Tibial nerve (tissue), 4 donors: ENCODE data around the gene ZNF497. TPM values are rescaled to one million over a fixed set of nuclear protein-coding genes. Genes with fewer than 3 reads are reported as not detected.
"Not testable (repeated sequence)": the region's sequence is repeated elsewhere in the genome, so short reads cannot be mapped to it uniquely, and the experiment has no call there.

ENCODE experiments used
- DNase-seq, 2 donors: peaks; one replicate each; pipeline ENCODE4 v3.0.0-alpha.2; 2019; ENCODE audit warnings: low spot score in 2 of 2
- H3K27ac ChIP-seq, 4 donors: fragments of 200-600 bp; sonication (generic) in 3 of 4; one replicate each; pipeline ENCODE4 v1.5.1; 2017 to 2019; ENCODE audit warnings: mild to moderate bottlenecking in 1 of 4
- H3K27me3 ChIP-seq, 2 donors: fragments of 200-600 bp; sonication (generic) in 1 of 2; one replicate each; pipeline versions ENCODE4 v1.5.1 to v1.6.0; 2017 to 2019
- H3K36me3 ChIP-seq, 3 donors: fragments of 200-600 bp; sonication (generic); one replicate each; pipeline ENCODE4 v1.5.1; 2018 to 2019
- H3K4me1 ChIP-seq, 4 donors: fragments of 200-600 bp; sonication (generic) in 3 of 4; one replicate each; pipeline ENCODE4 v1.5.1; 2017 to 2019
- H3K4me3 ChIP-seq, 4 donors: fragments of 200-600 bp; sonication (generic) in 3 of 4; one replicate each; pipeline ENCODE4 v1.5.1; 2017 to 2019; ENCODE audit warnings: mild to moderate bottlenecking in 1 of 4, moderate library complexity in 1 of 4
- H3K9me3 ChIP-seq, 4 donors: fragments of 200-600 bp; sonication (generic) in 3 of 4; one replicate each; pipeline ENCODE4 v1.5.1; 2017 to 2019
- CTCF ChIP-seq, 5 experiments: fragments of 200-600 bp in 3 of 5; fragments of 450-650 bp in 2 of 5; sonication (generic) in 3 of 5; IDR thresholded peaks; one replicate each; pipeline ENCODE4 v1.5.1; 2016 to 2019; ENCODE audit warnings: antibody characterized with exemption in 5 of 5, mild to moderate bottlenecking in 3 of 5, moderate library complexity in 2 of 5
- EP300 ChIP-seq, 2 donors: sonication (generic); formaldehyde crosslinking; IDR thresholded peaks; one replicate each; pipeline ENCODE4 v1.6.1; 2017; ENCODE audit warnings: antibody characterized with exemption in 2 of 2, mild to moderate bottlenecking in 1 of 2
- POLR2A ChIP-seq, 2 donors: fragments of 450-650 bp; IDR thresholded peaks; one replicate each; pipeline ENCODE4 v1.6.1; 2017; ENCODE audit warnings: antibody characterized with exemption in 2 of 2, mild to moderate bottlenecking in 2 of 2, moderate library complexity in 2 of 2
- WGBS, 2 donors: methylation state at CpG; one replicate each; pipeline ENCODE4 v1.1.5; 2018; 5-methylcytosine and 5-hydroxymethylcytosine counted together
- total RNA-seq, 4 donors: library from RNA; depleted of rRNA; stranded (reverse); fragments of >200 nt; gene quantifications; one replicate each; pipeline ENCODE4 v1.1.0, GENCODE V29; 2016

Gene ZNF497
- total RNA-seq, 4 donors from 2014 or later: 2.9 to 6.5 (median 3.9) TPM

GRCh38 chr19:58318297-58318696, 44.3 kb downstream of the ZNF497 start:
- Histone ChIP-seq H3K4me3 (no peak overlapping the region), H3K36me3 (peaks cover 0 to 76% (median 8%) of the 10 kb centered on the region in 3 donors), H3K27me3 (no peaks in the 10 kb centered on the region), H3K4me1 (no peaks in the 10 kb centered on the region), H3K27ac (no peak overlapping the region), H3K9me3 (peaks cover 0 to 4% (median 0%) of the 10 kb centered on the region in 4 donors)
- DNase-seq: no peak
- WGBS, 2 donors: 74 to 80% methylated on average over 4 of the region's 4 CpGs
- no peak for TF ChIP-seq POLR2A (IDR thresholded peaks at IDR 0.05)

- Histone ChIP-seq H3K4me1 (no peaks in the 10 kb centered on the region), H3K27me3 (no peaks in the 10 kb centered on the region), H3K4me3 (no peak overlapping the region), H3K36me3 (peaks cover 4 to 76% (median 15%) of the 10 kb centered on the region in 3 donors), H3K9me3 (peaks cover 0 to 4% (median 0%) of the 10 kb centered on the region in 4 donors), H3K27ac (no peak overlapping the region)
- DNase-seq: no peak
- TF ChIP-seq POLR2A (IDR thresholded peaks at IDR 0.05) (no peak), EP300 (IDR thresholded peaks at IDR 0.05) (no peak), CTCF (IDR thresholded peaks at IDR 0.05) (no peak)
- WGBS, 2 donors: 61 to 62% methylated on average over 7 of the region's 7 CpGs
These were observed 45.0 kb downstream of the ZNF497 start for GRCh38 chr19:58317476-58318072.

- H3K4me3 ChIP-seq: no peak overlapping the region
- WGBS, 2 donors: 94 to 100% methylated on average over 2 of the region's 2 CpGs
- H3K36me3 ChIP-seq: peaks cover 5 to 76% (median 23%) of the 10 kb centered on the region in 3 donors
- no peaks in the 10 kb centered on the region for H3K4me1 ChIP-seq
- H3K27me3 ChIP-seq: no peaks in the 10 kb centered on the region
- no peak overlapping the region for H3K27ac ChIP-seq
- DNase-seq: no peak
- peaks cover 0 to 4% (median 0%) of the 10 kb centered on the region in 4 donors for H3K9me3 ChIP-seq
- TF ChIP-seq EP300 (IDR thresholded peaks at IDR 0.05) (no peak), POLR2A (IDR thresholded peaks at IDR 0.05) (no peak), CTCF (IDR thresholded peaks at IDR 0.05) (no peak)
These were observed 47.0 kb downstream of the ZNF497 start for GRCh38 chr19:58315580-58315979.

- Histone ChIP-seq H3K4me1 (peaks cover 0 to 13% (median 4%) of the 10 kb centered on the region in 4 donors), H3K4me3 (no peak overlapping the region), H3K27me3 (no peaks in the 10 kb centered on the region), H3K36me3 (peaks cover 5 to 98% (median 28%) of the 10 kb centered on the region in 3 donors), H3K9me3 (peaks cover 0 to 4% (median 0%) of the 10 kb centered on the region in 4 donors), H3K27ac (no peak overlapping the region)
- 92% methylated on average over 7 of the region's 7 CpGs for WGBS, 2 donors
- no peak for TF ChIP-seq CTCF (IDR thresholded peaks at IDR 0.05)
- DNase-seq: no peak
These were observed 51.1 kb downstream of the ZNF497 start for GRCh38 chr19:58311345-58311865.

- 43 to 52% methylated on average over 13 of the region's 13 CpGs for WGBS, 2 donors
These were observed 51.9 kb downstream of the ZNF497 start for GRCh38 chr19:58310685-58311084.

More at GRCh38 chr19:58310685-58311084, 51.9 kb downstream of the ZNF497 start:
- peak; percentile 10 to 33 (median 27) for TF ChIP-seq CTCF (IDR thresholded peaks at IDR 0.05)
- not testable (repeated sequence) for H3K4me3 ChIP-seq, H3K9me3 ChIP-seq, H3K27ac ChIP-seq, H3K27me3 ChIP-seq
- DNase-seq: peak in 1 of 2 donors; percentile 16
- H3K36me3 ChIP-seq: peaks cover 5 to 95% (median 28%) of the 10 kb centered on the region in 3 donors
- peaks cover 0 to 20% (median 11%) of the 10 kb centered on the region in 4 donors for H3K4me1 ChIP-seq
